ENCODE data around the gene TGFA. TPM values are rescaled to one million over a fixed set of nuclear protein-coding genes. Genes with fewer than 3 reads are reported as not detected.

TGFA gene
- total and polyA plus RNA-seq, 12 donors, result 0.17 to 3.4 (median 1.2) TPM

GRCh38 chr2:70501728-70502127 lies 51.9 kb downstream of the TGFA start:
- H3K4me1 ChIP-seq, result no peaks in the 10 kb centered on the region
- no peaks in the 10 kb centered on the region for H3K36me3 ChIP-seq
- TF ChIP-seq CTCF (IDR thresholded peaks at IDR 0.05), result no peak
- ATAC-seq (no peak), DNase-seq (no peak)
- H3K9me3 ChIP-seq, result no peaks in the 10 kb centered on the region
- H3K27ac ChIP-seq, result no peak overlapping the region
- no peak overlapping the region for H3K4me3 ChIP-seq
- intact Hi-C loops (cut with DNase I), result no loop called here
- peaks cover 0 to 17% (median 13%) of the 10 kb centered on the region in 7 donors for H3K27me3 ChIP-seq
- 62 to 69% methylated on average over 4 of the region's 4 CpGs for WGBS, 2 donors

- Histone ChIP-seq H3K36me3 (no peaks in the 10 kb centered on the region), H3K9me3 (no peaks in the 10 kb centered on the region), H3K27me3 (peaks cover 0 to 16% (median 13%) of the 10 kb centered on the region in 7 donors), H3K4me3 (no peak overlapping the region), H3K27ac (no peak overlapping the region), H3K4me1 (no peaks in the 10 kb centered on the region)
- WGBS, 2 donors, result 89 to 97% methylated on average over 1 of the region's 1 CpG
- ATAC-seq (no peak), DNase-seq (no peak)
- intact Hi-C loops (cut with DNase I), result no loop called here
- no peak for TF ChIP-seq CTCF (IDR thresholded peaks at IDR 0.05)
These were observed 52.4 kb downstream of the TGFA start for GRCh38 chr2:70501215-70501614.

GRCh38 chr2:70499253-70499652 lies 54.4 kb downstream of the TGFA start:
- TF ChIP-seq CTCF (IDR thresholded peaks at IDR 0.05), result no peak
- H3K9me3 ChIP-seq, result no peaks in the 10 kb centered on the region
- H3K27me3 ChIP-seq, result peaks cover 0 to 20% (median 13%) of the 10 kb centered on the region in 7 donors
- peaks cover 0 to 5% (median 0%) of the 10 kb centered on the region in 9 donors for H3K4me1 ChIP-seq
- no peak overlapping the region for H3K27ac ChIP-seq
- H3K4me3 ChIP-seq, result no peak overlapping the region
- no peaks in the 10 kb centered on the region for H3K36me3 ChIP-seq
- WGBS, 2 donors, result 83 to 88% methylated on average over 7 of the region's 7 CpGs
- ATAC-seq, result no peak
- intact Hi-C loops (cut with DNase I), result no loop called here
- DNase-seq, result no peak

- Histone ChIP-seq H3K27ac (no peak overlapping the region), H3K4me3 (no peak overlapping the region), H3K36me3 (no peaks in the 10 kb centered on the region), H3K9me3 (no peaks in the 10 kb centered on the region), H3K27me3 (peaks cover 0 to 20% (median 13%) of the 10 kb centered on the region in 7 donors), H3K4me1 (peaks cover 0 to 5% (median 0%) of the 10 kb centered on the region in 9 donors)
- TF ChIP-seq CTCF (IDR thresholded peaks at IDR 0.05), result no peak
- WGBS, 2 donors, result 87 to 92% methylated on average over 1 of the region's 1 CpG
- DNase-seq (no peak), ATAC-seq (no peak)
- intact Hi-C loops (cut with DNase I), result no loop called here
These were observed 55.1 kb downstream of the TGFA start for GRCh38 chr2:70498528-70498927.

Measured in heart right ventricle (tissue), 16 donors.